ENCODE results near the gene MARS1.
A peak's percentile ranks its signal among the peaks of the same experiment; 100 is the strongest.
"Not testable (repeated sequence)": the region's sequence is repeated elsewhere in the genome, so short reads cannot be mapped to it uniquely, and the experiment has no call there.

Gene MARS1

GRCh38 chr12:57487597-57488401 lies at the start of gene MARS1:
Gene MARS1, plus strand, starts transcription at chr12:57488068. Its CDS starts 23 bp downstream, at chr12:57488091.
- DNase-seq = peak; percentile 91

- no peak for DNase-seq
These were observed 49.5 kb upstream of the MARS1 start for GRCh38 chr12:57438400-57438799.

- DNase-seq = no peak
These were observed 48.1 kb upstream of the MARS1 start for GRCh38 chr12:57439762-57440266.

- not testable (repeated sequence) for DNase-seq
These were observed 46.5 kb upstream of the MARS1 start for GRCh38 chr12:57441393-57441792.

GRCh38 chr12:57441846-57442427 lies 45.9 kb upstream of the MARS1 start:
- no peak for DNase-seq

DNA sequence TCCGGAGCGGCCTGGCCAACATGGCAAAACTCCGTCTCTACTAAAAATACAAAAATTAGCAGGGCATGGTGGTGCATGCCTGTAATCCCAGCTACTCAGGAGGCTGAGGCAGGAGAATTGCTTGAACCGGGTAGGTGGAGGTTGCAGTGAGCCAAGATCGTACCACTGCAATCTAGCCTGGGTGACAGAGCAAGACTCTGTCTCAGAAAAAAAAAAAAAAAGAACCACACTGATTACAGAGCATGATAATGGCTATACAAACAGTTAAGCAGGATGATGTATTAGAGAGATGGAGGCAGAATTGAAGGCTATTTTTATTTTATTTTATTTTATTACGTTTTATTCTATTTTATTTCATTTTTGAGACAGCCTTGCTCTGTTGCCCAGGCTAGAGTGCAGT lies 43.5 kb upstream of the MARS1 start:
- DNase-seq = not testable (repeated sequence)

DNA sequence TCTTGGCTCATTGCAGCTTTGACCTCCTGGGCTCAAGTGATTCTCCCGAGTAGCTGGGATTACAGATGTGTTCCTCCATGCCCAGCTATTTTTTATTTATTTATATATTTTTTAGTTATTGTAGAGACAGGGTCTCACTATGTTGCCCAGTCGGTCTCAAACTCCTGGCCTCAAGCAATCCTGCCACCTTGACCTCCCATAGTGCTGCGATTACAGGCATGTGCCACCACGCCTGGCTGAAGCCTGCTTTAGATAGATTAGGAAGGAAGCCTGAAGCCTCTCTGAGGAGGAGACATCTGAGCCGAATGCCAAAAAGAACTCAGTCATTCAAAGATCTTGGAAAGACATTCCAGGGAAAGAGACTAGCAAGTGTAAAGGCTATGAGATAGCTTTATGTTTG lies 43.1 kb upstream of the MARS1 start:
- DNase-seq = no peak

DNA sequence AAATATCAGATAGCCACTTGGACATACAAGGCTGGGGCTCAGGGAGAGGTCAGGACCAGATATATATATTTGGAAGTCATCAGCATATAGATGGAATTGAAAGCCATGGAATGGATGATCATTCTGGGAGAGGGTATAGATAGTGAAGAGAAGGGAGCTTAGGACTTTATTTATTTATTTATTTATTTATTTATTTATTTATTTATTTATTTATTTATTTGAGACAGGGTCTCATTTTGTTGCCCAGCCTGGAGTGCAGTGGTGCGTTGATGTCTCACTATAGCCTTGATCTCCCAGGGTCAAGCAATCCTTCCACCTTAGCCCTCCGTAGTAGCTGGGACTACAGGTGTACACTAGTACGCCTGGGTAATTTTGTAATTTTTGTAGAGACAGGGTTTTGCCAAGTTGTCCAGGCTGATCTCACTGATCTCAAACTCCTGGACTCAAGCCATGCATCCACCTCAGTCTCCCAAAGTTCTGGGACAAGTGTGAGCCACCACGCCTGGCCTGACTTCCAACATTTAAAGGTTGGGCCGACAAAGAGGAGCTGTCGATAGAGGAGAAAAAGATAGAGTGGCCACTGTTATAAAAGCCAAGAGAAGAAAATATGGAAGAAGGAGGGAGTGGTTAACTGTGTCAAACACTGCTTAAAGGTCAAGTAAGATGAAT lies 41.4 kb upstream of the MARS1 start:
- no peak for DNase-seq

DNA sequence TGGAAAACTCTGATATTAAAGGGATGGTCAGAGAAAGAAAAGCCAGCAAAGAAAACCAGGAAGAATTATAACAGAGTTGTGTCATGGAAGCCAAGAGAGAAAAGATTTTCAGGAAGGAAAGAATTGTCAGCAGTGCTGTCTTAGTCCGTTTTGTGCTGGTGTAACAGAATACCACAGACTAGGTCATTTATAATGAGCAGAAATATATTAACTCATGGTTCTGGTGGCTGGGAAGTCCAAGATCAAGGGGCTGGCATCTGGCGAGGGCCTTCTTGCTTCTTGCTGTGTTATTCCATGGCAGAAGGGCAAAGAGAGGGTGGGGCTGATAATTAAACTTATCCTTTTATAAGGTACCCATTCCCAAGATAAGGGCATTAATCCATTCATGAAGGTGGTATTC lies 39.2 kb upstream of the MARS1 start:
- no peak for DNase-seq

DNA sequence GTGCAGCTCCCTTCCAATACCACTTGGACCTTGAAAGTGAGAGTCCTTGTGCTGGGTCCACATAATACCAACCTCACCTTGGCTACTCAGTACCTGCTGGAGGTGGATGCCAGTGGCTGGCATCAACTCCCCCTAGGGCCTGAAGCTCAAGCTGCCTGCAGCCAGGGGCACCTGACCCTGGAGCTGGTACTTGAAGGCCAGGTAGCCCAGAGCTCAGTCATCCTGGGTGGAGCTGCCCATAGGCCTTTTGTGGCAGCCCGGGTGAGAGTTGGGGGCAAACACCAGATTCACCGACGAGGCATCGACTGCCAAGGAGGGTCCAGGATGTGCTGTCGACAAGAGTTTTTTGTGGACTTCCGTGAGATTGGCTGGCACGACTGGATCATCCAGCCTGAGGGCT lies 38.5 kb upstream of the MARS1 start:
- no peak for DNase-seq

DNA sequence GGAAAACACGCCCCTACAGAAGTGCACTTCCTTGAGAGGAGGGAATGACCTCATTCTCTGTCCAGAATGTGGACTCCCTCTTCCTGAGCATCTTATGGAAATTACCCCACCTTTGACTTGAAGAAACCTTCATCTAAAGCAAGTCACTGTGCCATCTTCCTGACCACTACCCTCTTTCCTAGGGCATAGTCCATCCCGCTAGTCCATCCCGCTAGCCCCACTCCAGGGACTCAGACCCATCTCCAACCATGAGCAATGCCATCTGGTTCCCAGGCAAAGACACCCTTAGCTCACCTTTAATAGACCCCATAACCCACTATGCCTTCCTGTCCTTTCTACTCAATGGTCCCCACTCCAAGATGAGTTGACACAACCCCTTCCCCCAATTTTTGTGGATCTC lies 37.8 kb upstream of the MARS1 start:
- DNase-seq = no peak

GRCh38 chr12:57451233-57451778 lies 36.6 kb upstream of the MARS1 start:
- DNase-seq = no peak

DNA sequence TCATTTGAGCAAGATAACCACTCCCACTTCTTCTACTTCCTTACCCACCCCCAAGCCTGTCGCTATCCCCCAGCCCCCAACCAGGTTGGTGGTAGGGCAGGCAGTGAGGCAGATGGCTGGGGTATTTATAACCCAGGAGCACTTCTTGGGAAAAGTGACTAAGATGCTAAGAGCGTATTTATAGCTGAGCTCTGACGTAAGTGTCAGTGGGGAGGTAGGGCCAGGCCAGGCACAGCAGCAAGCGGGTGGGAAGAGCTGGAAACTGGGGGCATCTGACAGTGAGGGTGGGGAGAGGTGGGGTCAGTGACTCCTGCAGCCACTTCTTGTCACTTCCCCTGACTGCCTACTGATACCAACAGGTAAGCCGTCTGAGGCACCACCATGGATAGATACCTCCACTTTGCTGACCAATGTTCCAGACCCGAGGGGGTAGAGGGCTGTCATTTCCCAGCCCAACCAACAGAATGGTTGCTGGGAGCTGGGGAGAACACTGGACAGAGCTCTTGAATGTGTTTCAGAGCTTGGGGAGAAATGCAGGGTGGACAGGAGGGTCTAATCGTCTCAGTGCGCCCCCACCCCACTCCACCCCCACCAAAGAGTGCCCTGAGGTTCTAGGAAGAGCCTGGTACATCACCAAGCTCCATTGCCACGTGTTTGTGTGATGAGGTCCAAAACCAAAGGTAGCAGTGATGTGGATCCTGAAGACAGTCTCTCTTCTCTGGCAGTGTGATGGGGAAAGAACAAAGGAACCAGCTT lies 35.5 kb upstream of the MARS1 start:
- peak; percentile 31 for DNase-seq

GRCh38 chr12:57452937-57453509 lies 34.8 kb upstream of the MARS1 start:
- DNase-seq = peak; percentile 51

DNA sequence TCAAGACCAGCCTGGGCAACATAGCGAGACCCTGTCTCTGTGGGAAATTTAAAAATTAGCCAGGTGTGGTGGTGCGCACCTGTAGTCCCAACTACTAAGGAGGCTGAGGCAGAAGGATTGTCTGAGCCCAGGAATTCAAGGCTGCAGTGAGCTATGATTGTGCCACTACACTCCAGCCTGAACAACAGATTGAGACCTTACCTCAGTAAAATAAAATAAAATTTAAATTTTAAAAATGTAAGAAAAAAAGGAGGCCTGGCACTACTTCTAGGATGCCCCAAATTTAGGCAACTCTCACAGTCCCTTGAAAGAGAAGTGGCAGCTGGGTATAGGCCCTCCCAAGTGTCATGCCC lies 33.7 kb upstream of the MARS1 start:
- no peak for DNase-seq

- DNase-seq = no peak
These were observed 33.1 kb upstream of the MARS1 start, which contains the start of gene INHBE for GRCh38 chr12:57454566-57455373. Gene INHBE, plus strand, starts transcription at chr12:57455307. Its CDS starts 230 bp downstream, at chr12:57455537.

- DNase-seq = no peak
These were observed 32.3 kb upstream of the MARS1 start for GRCh38 chr12:57455374-57456144.

- peak; percentile 40 for DNase-seq
These were observed 31.6 kb upstream of the MARS1 start for GRCh38 chr12:57456145-57456700.

GRCh38 chr12:57456737-57457490 lies 31.0 kb upstream of the MARS1 start:
- DNase-seq = no peak

DNA sequence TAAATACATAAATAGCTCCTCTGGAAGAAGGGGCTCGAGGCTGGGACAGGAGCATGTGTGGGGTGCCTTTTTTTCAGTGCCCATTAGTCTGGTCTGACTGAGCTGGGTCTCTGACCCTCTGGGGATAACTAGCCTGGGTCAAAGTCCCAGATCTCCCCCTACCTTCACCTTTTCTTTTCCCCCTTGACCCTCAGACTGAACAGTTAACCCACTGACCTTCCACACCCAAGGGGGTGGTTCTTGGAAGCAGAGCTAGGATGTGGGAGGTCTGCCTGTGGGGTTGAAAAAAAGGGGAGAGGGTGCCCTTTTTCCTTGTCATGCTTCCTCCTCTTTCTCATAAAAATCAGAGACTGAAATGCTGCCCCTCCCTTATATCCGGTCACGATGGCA lies 29.2 kb upstream of the MARS1 start:
- no peak for DNase-seq
